Occipital lobe (tissue), 2 donors: ENCODE measurements around the gene YIPF1. TPM values are rescaled to one million over a fixed set of nuclear protein-coding genes. Genes with fewer than 3 reads are reported as not detected.

ENCODE experiments used
- small RNA-seq: library from RNA; depleted of rRNA; stranded (forward); fragments of <200 nt; gene quantifications from one replicate; pipeline ENCODE3, GENCODE V24; 2014
- total RNA-seq: library from RNA; depleted of rRNA; stranded (reverse); fragments of >200 nt; gene quantifications from one replicate; pipeline ENCODE4 v1.2.3, GENCODE V29; 2014

YIPF1 gene
- total RNA-seq, 1 donor from 2014 or later, result 13.7 TPM

Small RNA genes within 50 kb of the gene (small RNA-seq; reads per million reads assigned to genes)
- not detected for gene AL049745.1

Other genes with a start within 250 kb of the YIPF1 start
- gene GLIS1, start 150.6 kb downstream of the YIPF1 start, total RNA-seq, result not detected
- 50.4 TPM for gene NDC1, start 51.5 kb downstream of the YIPF1 start, total RNA-seq
- gene DIO1, start 4.4 kb upstream of the YIPF1 start, total RNA-seq, result not detected
- 21.2 TPM for gene IFT25, start 55.9 kb upstream of the YIPF1 start, total RNA-seq
- gene LRRC42, start 56.6 kb upstream of the YIPF1 start, total RNA-seq, result 23.1 TPM
- not detected for gene LDLRAD1, start 128.4 kb upstream of the YIPF1 start, total RNA-seq
- gene TMEM59, start 163.4 kb upstream of the YIPF1 start, total RNA-seq, result 122 TPM
- 7.0 TPM for gene TCEANC2, start 163.8 kb upstream of the YIPF1 start, total RNA-seq